IMR-90 (cell line): ENCODE measurements around the gene BMP7. TPM values are rescaled to one million over a fixed set of nuclear protein-coding genes. Genes with fewer than 3 reads are reported as not detected.

Experiments used
- ATAC-seq: fragments of 200-7000 bp; cut with Tn5 transposase; 2 replicates; pipeline ENCODE4 v1.9.1; 2020; ENCODE audit warnings: low read depth, mild to moderate bottlenecking, moderate library complexity
- BruUV-seq: library from RNA; stranded (reverse); fragments of 400-500 nt; replicated peaks from 2 replicates; lab custom pipeline; 2021; lab: Mats Ljungman, UMichigan
- CTCF ChIA-PET: fragments of 300-600 bp; formaldehyde crosslinking; extraction: SDS; loops from one replicate; lab custom pipeline; 2021; ENCODE audit warnings: antibody characterized with exemption; lab: Yijun Ruan, JAX
- POLR2A ChIA-PET: fragments of 300-600 bp; sonication (Branson Sonifier 250); formaldehyde crosslinking; loops from one replicate; lab custom pipeline; 2022; ENCODE audit warnings: antibody characterized with exemption; ENCODE audit not compliant: unreplicated experiment; lab: Charles Lee
- DNase-seq: peaks from one replicate; pipeline ENCODE4 v3.0.0; 2013
- H2AFZ ChIP-seq: replicated peaks from 2 replicates; pipeline ENCODE3; 2013; ENCODE audit warnings: low read length, mild to moderate bottlenecking; ENCODE audit not compliant: poor library complexity
- H2AK5ac ChIP-seq: 2 replicates; pipeline ENCODE4 v1.6.1; 2013; ENCODE audit warnings: low read depth, low read length, inconsistent platforms
- H2AK9ac ChIP-seq: replicated peaks from 2 replicates; pipeline ENCODE3; 2013; ENCODE audit warnings: mild to moderate bottlenecking, low read depth, low read length, moderate library complexity; ENCODE audit not compliant: poor library complexity
- H2BK120ac ChIP-seq: 2 replicates; pipeline ENCODE4 v1.6.1; 2013; ENCODE audit warnings: low read depth, low read length, inconsistent platforms
- H2BK15ac ChIP-seq: 3 replicates; pipeline ENCODE4 v1.6.1; 2013; ENCODE audit warnings: low read depth, low read length, inconsistent platforms
- H2BK20ac ChIP-seq: 2 replicates; pipeline ENCODE4 v1.6.1; 2013; ENCODE audit warnings: low read depth, mild to moderate bottlenecking, inconsistent platforms, low read length, moderate library complexity
- H2BK5ac ChIP-seq: 2 replicates; pipeline ENCODE4 v1.6.1; 2013; ENCODE audit warnings: mild to moderate bottlenecking, low read depth, low read length, inconsistent platforms; ENCODE audit not compliant: poor library complexity, severe bottlenecking
- H3K14ac ChIP-seq: replicated peaks from 2 replicates; pipeline ENCODE4 v1.6.1; 2013; ENCODE audit warnings: low read depth, low read length, inconsistent platforms
- H3K18ac ChIP-seq: 2 replicates; pipeline ENCODE4 v1.6.1; 2013; ENCODE audit warnings: low read depth, low read length, control low read depth
- H3K23ac ChIP-seq: 2 replicates; pipeline ENCODE4 v1.6.1; 2013; ENCODE audit warnings: low read depth, low read length, inconsistent platforms
- H3K27ac ChIP-seq: 2 replicates; pipeline ENCODE4 v1.5.1; 2013; ENCODE audit warnings: mild to moderate bottlenecking, control low read depth, low read length; ENCODE audit not compliant: insufficient read depth
- H3K27me3 ChIP-seq: 2 replicates; pipeline ENCODE4 v1.6.1; 2013; ENCODE audit warnings: low read length; ENCODE audit not compliant: control insufficient read depth, insufficient read depth
- H3K36me3 ChIP-seq: 2 replicates; pipeline ENCODE4 v1.6.1; 2013; ENCODE audit warnings: low read length, mixed read lengths; ENCODE audit not compliant: control insufficient read depth, insufficient read depth
- H3K4ac ChIP-seq: 2 replicates; pipeline ENCODE4 v1.6.1; 2013; ENCODE audit warnings: low read depth, low read length, inconsistent platforms
- H3K4me1 ChIP-seq: 2 replicates; pipeline ENCODE4 v1.6.1; 2013; ENCODE audit warnings: low read length, mixed read lengths; ENCODE audit not compliant: control insufficient read depth, insufficient read depth
- H3K4me2 ChIP-seq: 2 replicates; pipeline ENCODE4 v1.6.1; 2013; ENCODE audit warnings: low read depth, mild to moderate bottlenecking, control low read depth, low read length, moderate library complexity
- H3K4me3 ChIP-seq: 2 replicates; pipeline ENCODE4 v1.5.1; 2013; ENCODE audit warnings: low read depth, mild to moderate bottlenecking, control low read depth, low read length, moderate library complexity; ENCODE audit not compliant: insufficient read depth
- H3K56ac ChIP-seq: 2 replicates; pipeline ENCODE4 v1.6.1; 2013; ENCODE audit warnings: low read length, inconsistent platforms; ENCODE audit not compliant: insufficient read depth; ENCODE audit errors: extremely low read depth
- H3K79me1 ChIP-seq, 2 experiments: 2 replicates each; pipeline ENCODE4 v1.6.1; 2013; ENCODE audit warnings: low read length in 2 of 2, inconsistent platforms in 1 of 2, low read depth in 1 of 2
- H3K9ac ChIP-seq: 2 replicates; pipeline ENCODE4 v1.6.1; 2013; ENCODE audit warnings: low read depth, low read length, control low read depth
- H3K9me1 ChIP-seq: 2 replicates; pipeline ENCODE4 v1.6.1; 2013; ENCODE audit warnings: low read length, inconsistent platforms; ENCODE audit not compliant: insufficient read depth
- H3K9me3 ChIP-seq: 2 replicates; pipeline ENCODE4 v1.6.1; 2013; ENCODE audit warnings: low read length; ENCODE audit not compliant: control insufficient read depth, insufficient read depth
- H4K20me1 ChIP-seq: 2 replicates; pipeline ENCODE4 v1.6.1; 2013; ENCODE audit warnings: low read length, inconsistent platforms; ENCODE audit not compliant: insufficient read depth
- H4K5ac ChIP-seq: 2 replicates; pipeline ENCODE4 v1.6.1; 2013; ENCODE audit warnings: mild to moderate bottlenecking, low read depth, low read length, control low read depth
- H4K8ac ChIP-seq, 2 experiments: 2 replicates each; pipeline ENCODE4 v1.6.1; 2013; ENCODE audit warnings: low read depth in 2 of 2, low read length in 2 of 2, control low read depth in 1 of 2, inconsistent platforms in 1 of 2
- H4K91ac ChIP-seq: 2 replicates; pipeline ENCODE4 v1.6.1; 2013; ENCODE audit warnings: low read depth, low read length, inconsistent platforms; ENCODE audit not compliant: insufficient read depth
- CEBPB ChIP-seq: IDR thresholded peaks from 2 replicates; pipeline ENCODE4 v1.6.1; 2012; ENCODE audit warnings: low read depth, low read length, improper control_type of control experiment
- CHD1 ChIP-seq: IDR thresholded peaks from 2 replicates; pipeline ENCODE4 v1.6.1; 2012; ENCODE audit warnings: low read depth, low read length, improper control_type of control experiment
- CTCF ChIP-seq: conservative IDR thresholded peaks from 2 replicates; pipeline ENCODE4 v1.5.1; 2012; ENCODE audit warnings: mild to moderate bottlenecking, low read depth, low read length, improper control_type of control experiment
- MAFK ChIP-seq: IDR thresholded peaks from 2 replicates; pipeline ENCODE4 v1.6.1; 2012; ENCODE audit warnings: low read depth, low read length, improper control_type of control experiment
- MAZ ChIP-seq: IDR thresholded peaks from 2 replicates; pipeline ENCODE4 v1.6.1; 2012; ENCODE audit warnings: low read depth, mild to moderate bottlenecking, low read length, improper control_type of control experiment, moderate library complexity, borderline replicate concordance
- NFE2L2 ChIP-seq: fragments of 150-350 bp; IDR thresholded peaks from 2 replicates; pipeline ENCODE4 v1.6.1; 2016; ENCODE audit warnings: low read depth, mild to moderate bottlenecking, low read length
- POLR2A ChIP-seq: IDR thresholded peaks from 2 replicates; pipeline ENCODE4 v1.6.1; 2012; ENCODE audit warnings: mild to moderate bottlenecking, low read depth, low read length
- RAD21 ChIP-seq: IDR thresholded peaks from 2 replicates; pipeline ENCODE4 v1.6.1; 2012; ENCODE audit warnings: low read length, improper control_type of control experiment
- RFX5 ChIP-seq: IDR thresholded peaks from 2 replicates; pipeline ENCODE4 v1.8.0; 2012; ENCODE audit warnings: low read depth, mild to moderate bottlenecking, low read length, moderate library complexity
- SMC3 ChIP-seq: fragments of 150-350 bp; IDR thresholded peaks from 2 replicates; pipeline ENCODE4 v1.6.1; 2016; ENCODE audit warnings: low read depth, mild to moderate bottlenecking, antibody characterized with exemption, low read length, moderate library complexity
- USF2 ChIP-seq: fragments of 150-350 bp; IDR thresholded peaks from 2 replicates; pipeline ENCODE4 v1.6.1; 2017; ENCODE audit warnings: mild to moderate bottlenecking, antibody characterized with exemption, low read length, low read depth
- WGBS, 2 experiments: methylation state at CpG; one replicate each; pipeline versions ENCODE4 v1.1.5 to v1.1.7; 2013; ENCODE audit warnings: missing lambda C conversion rate in 2 of 2; ENCODE audit not compliant: insufficient read length in 1 of 2; ENCODE audit errors: extremely low coverage in 2 of 2; 5-methylcytosine and 5-hydroxymethylcytosine counted together
- dilution Hi-C: fragments of 300-500 bp; cut with HindIII; formaldehyde crosslinking; loops from one replicate; pipeline ENCODE4 v1.14.3; 2018; ENCODE audit warnings: low sequenced_read_pairs; ENCODE audit not compliant: unreplicated experiment
- in situ Hi-C: fragments of 300-500 bp; cut with MboI; formaldehyde crosslinking; loops from 3 replicates; pipeline ENCODE4 v1.14.3; 2019; ENCODE audit warnings: low sequenced_read_pairs, inconsistent platforms, mixed read lengths
- intact Hi-C: fragments of 100-400 bp; cut with micrococcal nuclease; formaldehyde crosslinking; loops from 2 replicates; pipeline ENCODE4 v1.10.0; 2022
- polyA plus RNA-seq, 3 experiments: library from polyadenylated mRNA; depleted of rRNA; stranded (reverse); fragments of >200 nt; gene quantifications; 2 replicates each; pipeline ENCODE4 v1.2.3, GENCODE V29; 2012; ENCODE audit warnings: low replicate concordance in 1 of 3
- total RNA-seq: library from RNA; depleted of rRNA; stranded (reverse); fragments of >200 nt; gene quantifications from 2 replicates; pipeline ENCODE4 v1.2.3, GENCODE V29; 2012

BMP7 gene
- total and polyA plus RNA-seq, 2 of the 4 experiments (the other 2 are of a cell fraction): not detected

GRCh38 chr20:57156011-57156729 lies 110.3 kb downstream of the BMP7 start:
- Histone ChIP-seq H4K91ac (no peak overlapping the region), H2BK15ac (no peak overlapping the region), H3K9me1 (no peaks in the 10 kb centered on the region), H2BK120ac (no peak overlapping the region), H2AK5ac (no peak overlapping the region), H4K8ac (no peak overlapping the region), H3K27me3 (no peaks in the 10 kb centered on the region), H2AK9ac (no peak overlapping the region), H3K9ac (no peak overlapping the region), H2BK20ac (no peak overlapping the region), H3K4me1 (no peaks in the 10 kb centered on the region), H3K56ac (no peak overlapping the region), H3K4ac (no peak overlapping the region), H2BK5ac (no peak overlapping the region), H3K9me3 (peaks cover 14% of the 10 kb centered on the region), H3K14ac (no peak overlapping the region), H2AFZ (no peak overlapping the region), H3K27ac (no peak overlapping the region), H3K23ac (no peak overlapping the region), H4K20me1 (no peaks in the 10 kb centered on the region), H3K36me3 (no peaks in the 10 kb centered on the region), H3K4me2 (no peak overlapping the region), H3K4me3 (no peak overlapping the region), H3K79me1 (no peaks in the 10 kb centered on the region), H3K18ac (no peak overlapping the region), H4K5ac (no peak overlapping the region)
- 53% methylated on average over 13 of the region's 18 CpGs; no CpG with 5 or more reads in 1 of the 2 experiments for WGBS, 2 experiments
- in situ Hi-C loops: no loop called here
- ATAC-seq: no peak
- intact Hi-C loops: no loop called here
- dilution Hi-C loops: no loop called here
- ChIA-PET POLR2A (no interaction called here), CTCF (interaction anchor here (1.2 kb wide), 1 partner anchor 22 kb away, joined by 3 read pairs; no protein-coding TSS in a partner anchor)
- TF ChIP-seq RFX5 (no peak), MAZ (no peak), MAFK (no peak), CEBPB (no peak), CTCF (no peak), NFE2L2 (no peak), USF2 (no peak), POLR2A (no peak), SMC3 (no peak), RAD21 (no peak), CHD1 (no peak)
- BruUV-seq: no TSS peak
- DNase-seq: no peak
